Upper lobe of right lung (tissue), 1 donor: ENCODE data around the gene SLC10A6. TPM values are rescaled to one million over a fixed set of nuclear protein-coding genes. Genes with fewer than 3 reads are reported as not detected.

Experiments used
- total RNA-seq: library from RNA; stranded (reverse); fragmentation: NEBNext Ultra II Directional; extraction: Animal tissue kit (Norgen Biotek cat#: 25700); gene quantifications from one replicate; pipeline ENCODE4 v1.2.1, GENCODE V29; 2021
- donor health status: DM: no; HTN: yes; CAD: no; lungs with severe emphysema.

Gene SLC10A6
- total RNA-seq, 1 donor from 2014 or later, result 0.87 TPM

Other genes starting within 250 kb of the SLC10A6 start
- gene C4orf36, start 43.0 kb upstream of the SLC10A6 start, total RNA-seq, result 2.3 TPM
- gene AFF1, start 85.6 kb upstream of the SLC10A6 start, total RNA-seq, result 103 TPM